GM13976 (cell line): ENCODE data around the gene PELI2.

Experiments used
- DNase-seq: peaks from one replicate; pipeline ENCODE4 v3.0.0; 2012; ENCODE audit warnings: low spot score
- in situ Hi-C: fragments of 300-500 bp; cut with MboI; formaldehyde crosslinking; loops from one replicate; pipeline ENCODE4 v1.12.0; 2022; ENCODE audit warnings: low sequenced_read_pairs, mixed read lengths, inconsistent platforms; ENCODE audit not compliant: unreplicated experiment
- TF ChIP-seq, protein P1 (sequence below): IDR thresholded peaks from 2 replicates; pipeline ENCODE4 v1.5.1; 2012; ENCODE audit warnings: borderline replicate concordance, mild to moderate bottlenecking; ENCODE audit not compliant: insufficient read depth; ENCODE audit errors: extremely low read depth, missing control alignments, control extremely low read depth

Gene PELI2

DNA sequence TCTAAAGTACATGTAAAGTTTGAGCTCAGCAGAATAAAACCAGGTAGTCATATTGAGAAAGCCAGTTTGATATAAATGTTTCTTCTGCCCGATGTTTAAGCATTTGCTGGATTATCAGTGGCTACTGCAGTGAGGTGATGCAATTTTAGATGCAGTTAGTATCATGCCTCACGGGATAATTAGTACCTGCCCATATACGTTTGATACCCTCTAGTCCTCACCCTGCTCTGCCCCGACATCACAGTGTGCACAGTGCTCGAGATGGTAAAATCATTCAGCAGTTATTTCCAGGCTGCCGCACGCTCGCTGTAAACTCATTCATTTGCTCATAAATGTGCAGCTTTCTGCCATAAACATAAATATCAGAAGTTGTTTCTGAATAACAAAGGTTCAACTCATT lies 152.7 kb downstream of the PELI2 start:
- no peak for DNase-seq
- in situ Hi-C loops = no loop called here
- TF ChIP-seq, protein P1, sequence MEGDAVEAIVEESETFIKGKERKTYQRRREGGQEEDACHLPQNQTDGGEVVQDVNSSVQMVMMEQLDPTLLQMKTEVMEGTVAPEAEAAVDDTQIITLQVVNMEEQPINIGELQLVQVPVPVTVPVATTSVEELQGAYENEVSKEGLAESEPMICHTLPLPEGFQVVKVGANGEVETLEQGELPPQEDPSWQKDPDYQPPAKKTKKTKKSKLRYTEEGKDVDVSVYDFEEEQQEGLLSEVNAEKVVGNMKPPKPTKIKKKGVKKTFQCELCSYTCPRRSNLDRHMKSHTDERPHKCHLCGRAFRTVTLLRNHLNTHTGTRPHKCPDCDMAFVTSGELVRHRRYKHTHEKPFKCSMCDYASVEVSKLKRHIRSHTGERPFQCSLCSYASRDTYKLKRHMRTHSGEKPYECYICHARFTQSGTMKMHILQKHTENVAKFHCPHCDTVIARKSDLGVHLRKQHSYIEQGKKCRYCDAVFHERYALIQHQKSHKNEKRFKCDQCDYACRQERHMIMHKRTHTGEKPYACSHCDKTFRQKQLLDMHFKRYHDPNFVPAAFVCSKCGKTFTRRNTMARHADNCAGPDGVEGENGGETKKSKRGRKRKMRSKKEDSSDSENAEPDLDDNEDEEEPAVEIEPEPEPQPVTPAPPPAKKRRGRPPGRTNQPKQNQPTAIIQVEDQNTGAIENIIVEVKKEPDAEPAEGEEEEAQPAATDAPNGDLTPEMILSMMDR = no peak

DNA sequence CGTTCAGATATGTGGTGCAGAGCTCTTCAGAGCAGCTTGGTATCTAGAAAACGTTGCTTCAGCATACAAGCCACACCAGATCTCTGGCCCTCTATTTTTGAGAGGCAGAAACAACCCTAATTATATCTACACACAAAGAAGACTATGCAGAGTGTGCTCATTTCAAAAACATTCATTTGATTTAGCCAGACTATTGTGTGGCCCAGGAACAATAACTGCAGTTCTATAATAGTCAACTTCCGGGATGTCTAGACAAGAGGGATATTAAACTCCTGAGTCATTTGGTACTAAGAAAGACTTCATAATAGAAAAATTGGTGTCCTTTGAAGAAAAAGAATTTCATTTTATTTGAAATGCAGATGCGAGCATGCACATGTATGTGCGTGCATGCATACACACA lies 153.8 kb downstream of the PELI2 start:
- in situ Hi-C loops = no loop called here
- no peak for DNase-seq
- TF ChIP-seq, protein P1 = no peak

DNA sequence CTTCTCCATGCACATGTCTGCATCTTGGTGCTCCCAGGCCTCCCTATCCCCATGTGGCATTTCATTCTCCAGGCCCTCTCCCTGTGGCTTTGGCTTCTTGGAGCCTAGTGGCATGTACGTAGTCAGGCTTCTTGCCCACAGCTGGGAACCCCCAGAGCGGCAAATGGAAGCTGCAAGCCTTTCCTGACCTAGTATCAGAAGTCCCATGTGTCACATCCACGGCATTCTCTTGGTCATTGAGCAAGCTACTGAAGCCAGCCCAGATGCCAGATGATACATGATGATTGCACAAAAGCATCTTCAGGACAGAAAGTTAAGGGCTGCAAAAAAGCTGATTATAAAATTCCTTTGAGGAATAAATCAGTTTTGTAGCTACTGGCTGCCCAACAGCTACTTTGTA lies 154.9 kb downstream of the PELI2 start:
- DNase-seq = no peak
- in situ Hi-C loops = no loop called here
- TF ChIP-seq, protein P1 = no peak

DNA sequence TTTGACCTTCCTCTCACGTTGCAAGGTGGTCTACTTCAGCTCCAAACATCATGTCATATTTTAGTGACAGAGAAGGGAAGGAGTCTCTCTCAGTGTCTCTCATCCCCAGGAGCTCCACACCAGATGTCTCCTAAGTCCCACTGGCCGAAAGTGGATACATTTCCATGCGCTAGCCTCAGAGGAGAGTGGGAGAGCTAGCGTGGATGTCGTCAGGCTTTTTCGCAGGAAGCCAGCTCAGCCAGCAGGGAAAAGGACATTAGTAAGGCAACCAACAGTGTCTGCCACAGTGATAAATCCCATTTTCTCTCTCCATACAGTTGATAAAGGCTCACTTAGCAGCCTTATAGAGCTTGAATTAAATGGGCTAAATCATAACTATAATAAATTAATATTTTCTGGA lies 155.7 kb downstream of the PELI2 start:
- TF ChIP-seq, protein P1 = no peak
- in situ Hi-C loops = no loop called here
- no peak for DNase-seq

DNA sequence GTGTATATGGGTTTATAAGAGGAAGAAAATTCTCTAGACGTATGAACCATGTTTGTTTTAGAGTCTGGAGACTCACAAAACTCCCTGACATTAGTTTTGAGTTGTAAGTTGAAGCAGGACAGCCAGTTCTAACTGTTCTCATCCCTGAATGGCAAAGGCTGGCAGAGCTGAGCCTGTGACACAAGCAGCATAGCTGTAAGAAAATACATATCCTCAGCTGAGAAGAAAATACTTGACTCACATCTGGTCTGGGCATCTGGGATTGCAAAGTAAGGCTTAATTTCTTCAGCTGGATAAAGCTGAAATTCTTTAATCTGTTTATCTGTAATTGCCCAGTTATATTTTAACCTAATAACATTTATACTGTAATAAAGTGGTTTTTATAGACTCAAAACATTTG lies 156.3 kb downstream of the PELI2 start:
- in situ Hi-C loops = no loop called here
- DNase-seq = no peak
- TF ChIP-seq, protein P1 = no peak

DNA sequence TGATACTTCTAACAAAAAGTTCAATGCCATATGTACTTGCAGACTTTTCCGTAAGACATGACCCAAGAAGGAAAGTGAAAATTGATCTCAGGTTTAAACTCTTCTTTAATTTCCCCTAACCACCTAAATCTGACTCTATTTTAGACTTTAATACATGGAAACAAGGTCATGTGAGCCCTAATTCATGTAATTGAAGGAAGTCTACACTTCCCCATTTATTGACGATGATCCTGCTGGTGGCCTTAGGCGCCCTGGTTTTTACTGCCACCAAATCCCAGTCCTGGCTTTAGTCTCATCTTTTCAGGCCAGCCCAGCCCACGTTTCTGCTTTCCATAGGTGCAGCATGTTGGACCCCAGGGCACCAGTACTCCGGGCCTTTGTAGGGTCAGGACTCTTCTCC lies 157.9 kb downstream of the PELI2 start:
- TF ChIP-seq, protein P1 = no peak
- DNase-seq = no peak
- in situ Hi-C loops = no loop called here

DNA sequence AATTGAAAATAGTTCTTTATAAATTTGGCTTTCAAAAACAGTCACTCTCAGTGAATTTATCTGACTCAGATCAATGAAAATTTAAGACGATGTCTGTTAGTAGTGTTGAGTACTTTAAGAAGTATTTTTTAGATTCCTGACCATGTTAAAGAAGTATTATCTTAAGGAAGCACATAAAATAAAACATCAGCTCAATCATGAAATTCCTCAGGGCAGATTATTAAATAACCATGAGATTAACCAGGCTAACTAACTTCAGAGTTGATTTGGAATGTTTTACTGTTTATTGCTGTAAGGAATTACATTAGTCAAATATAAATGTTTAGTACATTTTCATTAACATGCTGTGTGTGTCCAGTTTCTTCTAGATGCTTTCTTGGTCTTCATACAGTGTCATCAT lies 160.2 kb downstream of the PELI2 start:
- TF ChIP-seq, protein P1 = no peak
- in situ Hi-C loops = no loop called here

More for the DNA sequence above, 160.2 kb downstream of the PELI2 start:
- DNase-seq = no peak
